OCI-LY1 (cell line): Measurements from ENCODE around the gene EYS.

Source experiments
- EZH2 ChIP-seq: fragments of 200-600 bp; sonication (generic), shearing (Covaris generic); IDR thresholded peaks from 2 replicates; pipeline ENCODE4 v1.8.0; 2017; ENCODE audit warnings: borderline replicate concordance, mixed run types, mild to moderate bottlenecking, antibody characterized with exemption, low read length, moderate library complexity, mixed read lengths
- TF ChIP-seq, protein P1 (sequence below): fragments of 200-600 bp; sonication (generic), shearing (Covaris generic); IDR thresholded peaks from 2 replicates; pipeline ENCODE4 v1.5.1; 2017; ENCODE audit warnings: mild to moderate bottlenecking, antibody characterized with exemption, low read length, moderate library complexity, mixed read lengths

- no peak for TF ChIP-seq EZH2
- TF ChIP-seq, protein P1, sequence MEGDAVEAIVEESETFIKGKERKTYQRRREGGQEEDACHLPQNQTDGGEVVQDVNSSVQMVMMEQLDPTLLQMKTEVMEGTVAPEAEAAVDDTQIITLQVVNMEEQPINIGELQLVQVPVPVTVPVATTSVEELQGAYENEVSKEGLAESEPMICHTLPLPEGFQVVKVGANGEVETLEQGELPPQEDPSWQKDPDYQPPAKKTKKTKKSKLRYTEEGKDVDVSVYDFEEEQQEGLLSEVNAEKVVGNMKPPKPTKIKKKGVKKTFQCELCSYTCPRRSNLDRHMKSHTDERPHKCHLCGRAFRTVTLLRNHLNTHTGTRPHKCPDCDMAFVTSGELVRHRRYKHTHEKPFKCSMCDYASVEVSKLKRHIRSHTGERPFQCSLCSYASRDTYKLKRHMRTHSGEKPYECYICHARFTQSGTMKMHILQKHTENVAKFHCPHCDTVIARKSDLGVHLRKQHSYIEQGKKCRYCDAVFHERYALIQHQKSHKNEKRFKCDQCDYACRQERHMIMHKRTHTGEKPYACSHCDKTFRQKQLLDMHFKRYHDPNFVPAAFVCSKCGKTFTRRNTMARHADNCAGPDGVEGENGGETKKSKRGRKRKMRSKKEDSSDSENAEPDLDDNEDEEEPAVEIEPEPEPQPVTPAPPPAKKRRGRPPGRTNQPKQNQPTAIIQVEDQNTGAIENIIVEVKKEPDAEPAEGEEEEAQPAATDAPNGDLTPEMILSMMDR, result no peak
Observed at GRCh38 chr6:64590965-64591675, 1115.9 kb downstream of the EYS start.
